H9 (cell line): ENCODE data around the gene OXA1L. TPM values are rescaled to one million over a fixed set of nuclear protein-coding genes. Genes with fewer than 3 reads are reported as not detected.

ENCODE experiments used
- DNase-seq: peaks from one replicate; pipeline ENCODE4 v3.0.0-alpha.2; 2017
- H2AFZ ChIP-seq: one replicate; pipeline ENCODE4 v1.6.1; 2013; ENCODE audit warnings: mild to moderate bottlenecking, low read length, control low read depth, moderate library complexity
- H2AK5ac ChIP-seq: 2 replicates; pipeline ENCODE4 v1.6.1; 2013; ENCODE audit warnings: low read length, control low read depth, mixed read lengths; ENCODE audit not compliant: insufficient read length
- H2BK120ac ChIP-seq: one replicate; pipeline ENCODE4 v1.6.1; 2013; ENCODE audit warnings: low read depth, mild to moderate bottlenecking, low read length, control low read depth, inconsistent platforms; ENCODE audit not compliant: poor library complexity, severe bottlenecking
- H2BK12ac ChIP-seq: 2 replicates; pipeline ENCODE4 v1.6.1; 2013; ENCODE audit warnings: low read length, control low read depth, mixed read lengths, low read depth; ENCODE audit not compliant: insufficient read length
- H2BK15ac ChIP-seq: 2 replicates; pipeline ENCODE4 v1.6.1; 2013; ENCODE audit warnings: low read depth, low read length, control low read depth
- H2BK20ac ChIP-seq: one replicate; pipeline ENCODE4 v1.6.1; 2013; ENCODE audit warnings: low read depth, mild to moderate bottlenecking, low read length, control low read depth, inconsistent platforms; ENCODE audit not compliant: poor library complexity, severe bottlenecking
- H2BK5ac ChIP-seq: 2 replicates; pipeline ENCODE4 v1.6.1; 2013; ENCODE audit warnings: low read length, control low read depth, mixed read lengths; ENCODE audit not compliant: insufficient read length
- H3K14ac ChIP-seq: 2 replicates; pipeline ENCODE4 v1.6.1; 2013; ENCODE audit warnings: low read length, control low read depth; ENCODE audit not compliant: insufficient read depth
- H3K18ac ChIP-seq: 2 replicates; pipeline ENCODE4 v1.6.1; 2013; ENCODE audit warnings: low read depth, mild to moderate bottlenecking, mixed read lengths, low read length, control low read depth; ENCODE audit not compliant: insufficient read length
- H3K23ac ChIP-seq: 2 replicates; pipeline ENCODE4 v1.6.1; 2013; ENCODE audit warnings: low read length, control low read depth, mixed read lengths, low read depth; ENCODE audit not compliant: insufficient read length
- H3K23me2 ChIP-seq: 2 replicates; pipeline ENCODE4 v1.6.1; 2013; ENCODE audit warnings: low read depth, mild to moderate bottlenecking, mixed read lengths, low read length, control low read depth; ENCODE audit not compliant: insufficient read length, poor library complexity, severe bottlenecking
- H3K27ac ChIP-seq: 2 replicates; pipeline ENCODE4 v1.5.1; 2013; ENCODE audit warnings: low read length, control low read depth, mixed read lengths, low read depth; ENCODE audit not compliant: insufficient read length
- H3K27me3 ChIP-seq: 2 replicates; pipeline ENCODE4 v1.6.1; 2013; ENCODE audit warnings: low read length, control low read depth, inconsistent platforms; ENCODE audit not compliant: insufficient read depth
- H3K4ac ChIP-seq: 2 replicates; pipeline ENCODE4 v1.6.1; 2013; ENCODE audit warnings: low read depth, mild to moderate bottlenecking, control low read depth, inconsistent platforms, low read length, moderate library complexity
- H3K4me1 ChIP-seq: 2 replicates; pipeline ENCODE4 v1.6.1; 2013; ENCODE audit warnings: low read length, control low read depth, inconsistent platforms; ENCODE audit not compliant: insufficient read depth
- H3K4me2 ChIP-seq: 2 replicates; pipeline ENCODE4 v1.6.1; 2013; ENCODE audit warnings: low read length, control low read depth, mixed read lengths; ENCODE audit not compliant: insufficient read length, insufficient read depth
- H3K56ac ChIP-seq: 2 replicates; pipeline ENCODE4 v1.6.1; 2013; ENCODE audit warnings: low read depth, mild to moderate bottlenecking, mixed read lengths, low read length, control low read depth; ENCODE audit not compliant: insufficient read length
- H3K79me1 ChIP-seq: 2 replicates; pipeline ENCODE4 v1.6.1; 2013; ENCODE audit warnings: low read depth, mild to moderate bottlenecking, moderate library complexity, low read length, control low read depth, inconsistent platforms; ENCODE audit not compliant: insufficient read depth, poor library complexity, severe bottlenecking
- H3K79me2 ChIP-seq: 2 replicates; pipeline ENCODE4 v1.6.1; 2013; ENCODE audit warnings: low read length, control low read depth, inconsistent platforms; ENCODE audit not compliant: insufficient read depth
- H3K9ac ChIP-seq: 2 replicates; pipeline ENCODE4 v1.6.1; 2013; ENCODE audit warnings: low read length, control low read depth, mixed read lengths; ENCODE audit not compliant: insufficient read length; ENCODE audit errors: extremely low read depth
- H3K9me3 ChIP-seq: one replicate; pipeline ENCODE4 v1.6.1; 2013; ENCODE audit warnings: low read depth, low read length, inconsistent platforms; ENCODE audit not compliant: control insufficient read depth
- H3T11ph ChIP-seq: one replicate; pipeline ENCODE4 v1.6.1; 2013; ENCODE audit warnings: mild to moderate bottlenecking, low read length, control low read depth, inconsistent platforms
- H4K20me1 ChIP-seq: one replicate; pipeline ENCODE4 v1.6.1; 2013; ENCODE audit not compliant: control insufficient read depth, insufficient read length, insufficient read depth
- H4K5ac ChIP-seq: 2 replicates; pipeline ENCODE4 v1.6.1; 2013; ENCODE audit warnings: low read depth, mild to moderate bottlenecking, mixed read lengths, low read length, control low read depth; ENCODE audit not compliant: insufficient read length
- H4K8ac ChIP-seq: replicated peaks from 2 replicates; pipeline ENCODE4 v1.6.1; 2013; ENCODE audit warnings: low read length, control low read depth, mixed read lengths, low read depth; ENCODE audit not compliant: insufficient read length
- H4K91ac ChIP-seq: 2 replicates; pipeline ENCODE4 v1.6.1; 2013; ENCODE audit warnings: low read depth, mild to moderate bottlenecking, moderate library complexity, mixed read lengths, low read length, control low read depth; ENCODE audit not compliant: insufficient read length
- H3K27ac Mint-ChIP-seq, 3 experiments: 2 replicates in 2 of 3; 3 replicates in 1 of 3; pipeline ENCODE4 v1.8.0; 2020 to 2021; ENCODE audit warnings: mixed read lengths in 3 of 3, mild to moderate bottlenecking in 1 of 3, moderate library complexity in 1 of 3
- H3K27me3 Mint-ChIP-seq: 2 replicates; pipeline ENCODE4 v1.8.0; 2021; ENCODE audit warnings: low read depth, mild to moderate bottlenecking, moderate library complexity, mixed read lengths
- H3K36me3 Mint-ChIP-seq, 3 experiments: 2 replicates in 2 of 3; 3 replicates in 1 of 3; pipeline ENCODE4 v1.8.0; 2020 to 2021; ENCODE audit warnings: low read depth in 3 of 3, mixed read lengths in 3 of 3; ENCODE audit not compliant: insufficient read depth in 1 of 3
- H3K4me1 Mint-ChIP-seq, 2 experiments: 2 replicates each; pipeline ENCODE4 v1.8.0; 2020; ENCODE audit warnings: mixed read lengths in 2 of 2
- H3K4me3 Mint-ChIP-seq, 2 experiments: 2 replicates in 1 of 2; 3 replicates in 1 of 2; pipeline ENCODE4 v1.8.0; 2020 to 2021; ENCODE audit warnings: mild to moderate bottlenecking in 2 of 2, mixed read lengths in 2 of 2, moderate library complexity in 1 of 2
- H3K9me3 Mint-ChIP-seq, 2 experiments: 2 replicates in 1 of 2; 3 replicates in 1 of 2; pipeline ENCODE4 v1.8.0; 2020; ENCODE audit warnings: mild to moderate bottlenecking in 2 of 2, mixed read lengths in 2 of 2, moderate library complexity in 1 of 2
- CTCF ChIP-seq: fragments of 200-600 bp; sonication (generic); conservative IDR thresholded peaks from 3 replicates; pipeline ENCODE4 v1.8.0; 2021; ENCODE audit warnings: antibody characterized with exemption, mild to moderate bottlenecking
- WGBS: extraction: QIAGEN DNeasy Blood & Tissue Kit; methylation state at CpG from one replicate; pipeline ENCODE4 v1.1.7; 2013; ENCODE audit warnings: missing lambda C conversion rate, low lambda C conversion rate, mixed read lengths; ENCODE audit not compliant: insufficient read length; ENCODE audit errors: extremely low coverage; 5-methylcytosine and 5-hydroxymethylcytosine counted together
- total RNA-seq: library from RNA; stranded (reverse); gene quantifications from 2 replicates; pipeline ENCODE4 v1.2.1, GENCODE V29; 2021

Gene OXA1L
- total RNA-seq, 1 experiment from 2014 or later = 128 TPM

DNA sequence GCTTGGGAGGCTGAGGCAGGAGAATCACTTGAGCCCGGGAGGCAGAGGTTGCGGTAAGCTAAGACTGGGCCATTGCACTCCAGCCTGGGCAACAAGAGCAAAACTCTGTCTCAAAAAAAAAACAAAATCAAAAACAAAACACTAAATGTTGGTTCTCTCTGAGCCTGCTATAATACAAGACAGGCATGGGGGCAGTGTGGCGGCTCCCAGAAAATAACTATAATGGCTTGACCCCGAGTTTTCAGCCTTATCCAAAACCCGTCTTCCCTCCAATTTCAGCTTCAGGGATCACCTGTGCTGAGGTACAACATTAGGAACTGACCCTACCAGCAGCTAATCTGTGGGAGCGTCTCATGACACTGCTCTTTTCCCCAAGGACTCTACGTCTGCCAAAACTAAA, 47.9 kb downstream of the OXA1L start:
- no peaks in the 10 kb centered on the region for H3K27me3 ChIP-seq
- H3K9me3 Mint-ChIP-seq = no peaks in the 10 kb centered on the region; a peak in 1 of 5 replicates
- H3K27me3 Mint-ChIP-seq = no peaks in the 10 kb centered on the region
- no peak overlapping the region for H2BK5ac ChIP-seq
- H3K9me3 ChIP-seq = no peaks in the 10 kb centered on the region
- no peak overlapping the region for H4K91ac ChIP-seq
- H4K8ac ChIP-seq = no peak overlapping the region
- H3K4ac ChIP-seq = no peak overlapping the region
- no peak overlapping the region for H3K27ac Mint-ChIP-seq
- no peak overlapping the region for H2BK20ac ChIP-seq
- H3K36me3 Mint-ChIP-seq = no peaks in the 10 kb centered on the region
- no peaks in the 10 kb centered on the region for H4K20me1 ChIP-seq
- no peak overlapping the region for H2BK120ac ChIP-seq
- no peak overlapping the region for H3K27ac ChIP-seq
- no peak for TF ChIP-seq CTCF
- H3K4me2 ChIP-seq = no peak overlapping the region
- no peaks in the 10 kb centered on the region for H3K79me1 ChIP-seq
- H3K14ac ChIP-seq = no peak overlapping the region
- H3T11ph ChIP-seq = no peak overlapping the region
- H3K56ac ChIP-seq = no peak overlapping the region
- no peak overlapping the region for H2AK5ac ChIP-seq
- H3K23me2 ChIP-seq = no peaks in the 10 kb centered on the region
- H3K4me3 Mint-ChIP-seq = no peak overlapping the region
- H4K5ac ChIP-seq = no peak overlapping the region
- no peak overlapping the region for H3K18ac ChIP-seq
- H3K79me2 ChIP-seq = no peaks in the 10 kb centered on the region
- H2AFZ ChIP-seq = no peak overlapping the region
- no peak for DNase-seq
- no CpG with 5 or more reads among the region's 7 CpGs for WGBS
- H3K4me1 Mint-ChIP-seq = peaks cover 33 to 40% of the 10 kb centered on the region in 2 experiments
- H2BK12ac ChIP-seq = no peak overlapping the region
- no peak overlapping the region for H3K23ac ChIP-seq
- no peak overlapping the region for H2BK15ac ChIP-seq
- H3K9ac ChIP-seq = no peak overlapping the region
- H3K4me1 ChIP-seq = peaks cover 11% of the 10 kb centered on the region; the same call in 1 of the 2 replicates
